ENCODE results near the gene ARFGAP1.

DNA sequence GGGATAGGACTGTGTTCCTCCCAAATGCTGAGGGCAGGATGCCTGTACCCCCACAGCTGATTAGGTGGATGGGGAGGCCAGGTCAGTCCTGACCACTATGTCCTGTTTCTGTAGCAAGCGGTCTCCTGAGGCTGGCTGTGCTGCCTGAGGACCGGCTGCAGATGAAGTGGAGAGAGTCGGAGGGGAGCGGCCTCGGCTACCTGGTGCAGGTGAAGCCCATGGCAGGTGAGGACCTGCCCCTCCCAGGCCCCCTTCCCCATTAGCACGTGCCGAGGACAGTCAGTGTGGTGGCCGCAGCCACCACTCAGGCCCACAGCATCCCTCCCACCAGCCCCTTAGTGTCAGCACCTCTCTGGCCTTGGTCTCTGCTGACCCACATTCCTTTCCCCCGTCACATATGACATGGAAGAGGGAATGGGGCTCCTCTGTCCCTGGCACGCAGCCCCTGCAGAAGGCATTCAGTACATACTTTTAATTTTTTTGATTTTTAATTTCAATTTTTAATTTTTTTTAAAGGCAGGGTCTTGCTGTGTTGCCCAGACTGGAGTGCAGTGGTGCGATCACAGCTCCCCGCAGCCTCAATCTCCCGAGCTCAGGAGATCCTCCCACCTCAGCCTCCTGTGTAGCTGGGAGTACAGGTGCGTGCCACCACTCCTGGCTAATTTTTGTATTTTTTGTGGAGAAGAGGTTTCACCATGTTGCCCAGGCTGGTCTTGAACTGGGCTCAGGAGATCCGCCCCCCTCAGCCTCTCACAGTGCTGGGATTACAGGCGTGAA, 25.4 kb downstream of the ARFGAP1 start:
- no peak for TF ChIP-seq NRF1 (IDR thresholded peaks at IDR 0.05; ENCODE audit: low read depth, low read length)
- TF ChIP-seq, protein P1, sequence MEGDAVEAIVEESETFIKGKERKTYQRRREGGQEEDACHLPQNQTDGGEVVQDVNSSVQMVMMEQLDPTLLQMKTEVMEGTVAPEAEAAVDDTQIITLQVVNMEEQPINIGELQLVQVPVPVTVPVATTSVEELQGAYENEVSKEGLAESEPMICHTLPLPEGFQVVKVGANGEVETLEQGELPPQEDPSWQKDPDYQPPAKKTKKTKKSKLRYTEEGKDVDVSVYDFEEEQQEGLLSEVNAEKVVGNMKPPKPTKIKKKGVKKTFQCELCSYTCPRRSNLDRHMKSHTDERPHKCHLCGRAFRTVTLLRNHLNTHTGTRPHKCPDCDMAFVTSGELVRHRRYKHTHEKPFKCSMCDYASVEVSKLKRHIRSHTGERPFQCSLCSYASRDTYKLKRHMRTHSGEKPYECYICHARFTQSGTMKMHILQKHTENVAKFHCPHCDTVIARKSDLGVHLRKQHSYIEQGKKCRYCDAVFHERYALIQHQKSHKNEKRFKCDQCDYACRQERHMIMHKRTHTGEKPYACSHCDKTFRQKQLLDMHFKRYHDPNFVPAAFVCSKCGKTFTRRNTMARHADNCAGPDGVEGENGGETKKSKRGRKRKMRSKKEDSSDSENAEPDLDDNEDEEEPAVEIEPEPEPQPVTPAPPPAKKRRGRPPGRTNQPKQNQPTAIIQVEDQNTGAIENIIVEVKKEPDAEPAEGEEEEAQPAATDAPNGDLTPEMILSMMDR (IDR thresholded peaks at IDR 0.05; ENCODE audit: control extremely low read depth in 1 of 3, insufficient read depth in 1 of 3, low read depth in 1 of 3, low read length in 3 of 3) = no peak
- TF ChIP-seq EGR1 (IDR thresholded peaks at IDR 0.05; ENCODE audit: borderline replicate concordance, low read depth, low read length) = no peak
- TF ChIP-seq, protein P2, sequence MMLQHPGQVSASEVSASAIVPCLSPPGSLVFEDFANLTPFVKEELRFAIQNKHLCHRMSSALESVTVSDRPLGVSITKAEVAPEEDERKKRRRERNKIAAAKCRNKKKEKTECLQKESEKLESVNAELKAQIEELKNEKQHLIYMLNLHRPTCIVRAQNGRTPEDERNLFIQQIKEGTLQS (IDR thresholded peaks at IDR 0.05; ENCODE audit: insufficient read depth, low read depth, low read length) = no peak
- no peak for TF ChIP-seq SIN3A (conservative IDR thresholded peaks at IDR 0.05 in 1 of 2, IDR thresholded peaks at IDR 0.05 in 1 of 2; ENCODE audit: low read depth in 1 of 2, low read length in 2 of 2)
- TF ChIP-seq POU5F1 (IDR thresholded peaks at IDR 0.05; ENCODE audit: low read depth, low read length) = no peak
